Stimulated activated CD4-positive, alpha-beta T cell treated with anti-CD3 and anti-CD28 coated beads, TNF-alpha, amount 100 ng/mL, for 24 hours (primary cell): ENCODE data around the gene MCRIP1.
"Not testable (repeated sequence)": the region's sequence is repeated elsewhere in the genome, so short reads cannot be mapped to it uniquely, and the experiment has no call there.

Source experiments
- DNase-seq, 3 experiments: peaks; one replicate each; pipeline ENCODE4 v3.0.0-alpha.2; 2020; ENCODE audit warnings: low read depth in 3 of 3

The MCRIP1 gene

GRCh38 chr17:81840826-81841778, 8.0 kb upstream of the MCRIP1 start:
- no peak for DNase-seq

- DNase-seq: not testable (repeated sequence)
Observed at GRCh38 chr17:81840059-81840458, 7.0 kb upstream of the MCRIP1 start.

- no peak for DNase-seq
Observed at GRCh38 chr17:81839301-81839700, 6.2 kb upstream of the MCRIP1 start.

GRCh38 chr17:81838753-81839255, 5.7 kb upstream of the MCRIP1 start:
- no peak for DNase-seq

GRCh38 chr17:81837641-81838040, 4.5 kb upstream of the MCRIP1 start:
- no peak for DNase-seq

- no peak for DNase-seq
Observed at GRCh38 chr17:81834831-81835267, 1.8 kb upstream of the MCRIP1 start, which contains the start of gene PPP1R27. PPP1R27 (minus strand) TSS chr17:81835050; CDS start chr17:81834953, 97 bp downstream.

GRCh38 chr17:81833921-81834830, 1.1 kb upstream of the MCRIP1 start:
- no peak for DNase-seq

GRCh38 chr17:81832608-81833159, 407 bp downstream of the MCRIP1 start:
- DNase-seq: peak; percentile 15 to 51 (median 15)

- DNase-seq: peak; percentile 12 to 39 (median 20)
Observed at GRCh38 chr17:81831957-81832607, 1.0 kb downstream of the MCRIP1 start.

- no peak for DNase-seq
Observed at GRCh38 chr17:81831563-81831956, 1.5 kb downstream of the MCRIP1 start.

- no peak for DNase-seq
Observed at GRCh38 chr17:81829858-81830257, 3.2 kb downstream of the MCRIP1 start.

- no peak for DNase-seq
Observed at GRCh38 chr17:81828656-81829055, 4.4 kb downstream of the MCRIP1 start.

- no peak for DNase-seq
Observed at GRCh38 chr17:81825841-81826466, 7.1 kb downstream of the MCRIP1 start.

- DNase-seq: no peak
Observed at GRCh38 chr17:81824595-81824994, 8.5 kb downstream of the MCRIP1 start.

GRCh38 chr17:81823820-81824550, 9.1 kb downstream of the MCRIP1 start:
- no peak for DNase-seq

- DNase-seq: no peak
Observed at GRCh38 chr17:81822996-81823819, 9.9 kb downstream of the MCRIP1 start.

- no peak for DNase-seq
Observed at GRCh38 chr17:81822312-81822637, 10.8 kb downstream of the MCRIP1 start.

GRCh38 chr17:81821603-81822311, 11.3 kb downstream of the MCRIP1 start:
- no peak for DNase-seq

GRCh38 chr17:81821147-81821546, 11.9 kb downstream of the MCRIP1 start:
- no peak for DNase-seq
